ENCODE measurements around the gene KPNA1. TPM values are rescaled to one million over a fixed set of nuclear protein-coding genes. Genes with fewer than 3 reads are reported as not detected.

The KPNA1 gene
- total and polyA plus RNA-seq, 2 of the 13 experiments (the other 11 are each of a cell fraction or from before 2014, with no cell fraction given): 15.4 to 30.0 TPM

- TF ChIP-seq FOXA3 (CRISPR knock-in tag; IDR thresholded peaks at IDR 0.05) (peak; percentile 69), GTF2F1 (IDR thresholded peaks at IDR 0.05; ENCODE audit: low read length) (no peak), ELF1 (CRISPR knock-in tag; IDR thresholded peaks at IDR 0.05) (no peak), JUNB (CRISPR knock-in tag; IDR thresholded peaks at IDR 0.05; ENCODE audit: borderline replicate concordance) (no peak), ZNF674 (CRISPR knock-in tag; IDR thresholded peaks at IDR 0.05; ENCODE audit: low read depth) (no peak), ZMYM2 (CRISPR knock-in tag; IDR thresholded peaks at IDR 0.05) (0 out of 2 replicates have a peak, but pooled peaks have one; percentile 19), GMEB2 (CRISPR knock-in tag; IDR thresholded peaks at IDR 0.05; ENCODE audit: low read depth) (no peak)
These were observed 6.1 kb upstream of the KPNA1 start (continued) for GRCh38 chr3:122520861-122521260.

- H3K27me3 ChIP-seq (ENCODE audit: control insufficient read depth in 1 of 2, insufficient read depth in 2 of 2, low read length in 2 of 2): no peaks in the 10 kb centered on the region
- H4K20me1 ChIP-seq (ENCODE audit: insufficient read depth, low read length): no peaks in the 10 kb centered on the region
- H3K4me3 ChIP-seq (replicated peaks in 1 of 3; ENCODE audit: insufficient read depth in 1 of 3, low read depth in 2 of 3, low read length in 3 of 3): no peak overlapping the region
- ChIA-PET POLR2A (no interaction called here), CTCF (ENCODE audit: low intra/inter-chr PET ratio, low total read pairs) (no interaction called here)
- TF ChIP-seq CEBPB (IDR thresholded peaks at IDR 0.05; ENCODE audit: borderline replicate concordance, low read depth, low read length): peak; percentile 17; the same call in 1 of the 2 replicates
- TF ChIP-seq SUZ12 (IDR thresholded peaks at IDR 0.05; ENCODE audit: low read depth, low read length): no peak
- H2AFZ ChIP-seq (ENCODE audit: low read length): no peak overlapping the region
- intact Hi-C loops (cut with micrococcal nuclease; ENCODE audit: unreplicated experiment) (no loop called here), in situ Hi-C loops (cut with HindIII; ENCODE audit: extremely low pct_ligation_motif_present, low pct_unique_long_range_greater_than_20kb) (no loop called here)
- BruUV-seq (replicated peaks): no TSS peak
- H3K9me3 ChIP-seq (ENCODE audit: low read length): no peaks in the 10 kb centered on the region
- no peak overlapping the region for H3K27ac ChIP-seq (ENCODE audit: extremely low read length, insufficient read depth, low read length)
- no peak overlapping the region for H3K9ac ChIP-seq (ENCODE audit: insufficient read depth, low read depth, low read length)
- no peaks in the 10 kb centered on the region for H3K79me2 ChIP-seq (ENCODE audit: insufficient read depth, low read length)
- DNase-seq (ENCODE audit: low spot score) (no peak), ATAC-seq (no peak), FAIRE-seq (no peak)
- peaks cover 26% of the 10 kb centered on the region for H3K4me1 ChIP-seq (ENCODE audit: insufficient read depth, low read length)
- H3K4me2 ChIP-seq (ENCODE audit: low read depth, low read length): no peak overlapping the region
- no peaks in the 10 kb centered on the region for H3K36me3 ChIP-seq (replicated peaks in 1 of 2; ENCODE audit: control insufficient read depth in 1 of 2, insufficient read depth in 2 of 2, low read length in 2 of 2)
These were observed 5.0 kb upstream of the KPNA1 start for GRCh38 chr3:122519693-122520092.

Data from HepG2 (cell line).